ENCODE results near the gene PRKCQ.

- TF ChIP-seq CTCF (IDR thresholded peaks at IDR 0.05; ENCODE audit: low read length) = no peak
- no peak for TF ChIP-seq EZH2phosphoT487 (IDR thresholded peaks at IDR 0.05; ENCODE audit: low read length)
Observed at GRCh38 chr10:6564367-6564766, 15.7 kb downstream of the PRKCQ start.

Data from MM.1S (cell line).